Activated effector memory CD4-positive, alpha-beta T cell treated with Interleukin-2 at 50 U/mL for 16 hours (primary cell): ENCODE results near the gene GFRA4.

Experiments used
- DNase-seq: peaks from one replicate; pipeline ENCODE4 v3.0.0-alpha.2; 2020

The GFRA4 gene

GRCh38 chr20:3614466-3614865, 48.7 kb downstream of the GFRA4 start:
- no peak for DNase-seq

- DNase-seq = no peak
These were observed 49.3 kb downstream of the GFRA4 start for GRCh38 chr20:3613821-3614440.

GRCh38 chr20:3612795-3613572, 50.2 kb downstream of the GFRA4 start:
- no peak for DNase-seq

GRCh38 chr20:3611901-3612300, 51.3 kb downstream of the GFRA4 start:
- DNase-seq = no peak
